Suprapubic skin (tissue), 4 donors: ENCODE measurements around the gene GAS6. TPM values are rescaled to one million over a fixed set of nuclear protein-coding genes. Genes with fewer than 3 reads are reported as not detected.

ENCODE experiments used
- DNase-seq, 2 donors: peaks; one replicate each; pipeline ENCODE4 v3.0.0-alpha.2; 2019; ENCODE audit warnings: low spot score in 2 of 2
- H3K27ac ChIP-seq: fragments of 200-600 bp; sonication (generic); one replicate; pipeline ENCODE4 v1.5.1; 2019
- H3K27me3 ChIP-seq: fragments of 200-600 bp; sonication (generic); one replicate; pipeline ENCODE4 v1.5.1; 2019
- H3K36me3 ChIP-seq: fragments of 200-600 bp; sonication (generic); one replicate; pipeline ENCODE4 v1.5.1; 2019
- H3K4me1 ChIP-seq: fragments of 200-600 bp; sonication (generic); one replicate; pipeline ENCODE4 v1.5.1; 2019
- H3K4me3 ChIP-seq: fragments of 200-600 bp; sonication (generic); one replicate; pipeline ENCODE4 v1.5.1; 2019; ENCODE audit warnings: mild to moderate bottlenecking
- H3K9me3 ChIP-seq: fragments of 200-600 bp; sonication (generic); one replicate; pipeline ENCODE4 v1.5.1; 2019
- CTCF ChIP-seq, 2 donors: fragments of 200-600 bp in 1 of 2; fragments of 450-650 bp in 1 of 2; sonication (generic) in 1 of 2; IDR thresholded peaks; one replicate each; pipeline ENCODE4 v1.5.1; 2016 to 2019; ENCODE audit warnings: antibody characterized with exemption in 2 of 2, mild to moderate bottlenecking in 1 of 2, moderate library complexity in 1 of 2
- EP300 ChIP-seq: sonication (generic); formaldehyde crosslinking; IDR thresholded peaks from one replicate; pipeline ENCODE4 v1.6.1; 2017; ENCODE audit warnings: antibody characterized with exemption
- POLR2A ChIP-seq, 2 donors: fragments of 450-650 bp; IDR thresholded peaks; one replicate each; pipeline ENCODE4 v1.6.1; 2017; ENCODE audit warnings: antibody characterized with exemption in 2 of 2, mild to moderate bottlenecking in 2 of 2, moderate library complexity in 2 of 2
- POLR2AphosphoS5 ChIP-seq, 3 donors: sonication (generic); formaldehyde crosslinking; IDR thresholded peaks; one replicate each; pipeline ENCODE4 v1.6.1; 2017; ENCODE audit warnings: antibody characterized with exemption in 3 of 3
- WGBS: methylation state at CpG from one replicate; pipeline ENCODE4 v1.1.5; 2018; 5-methylcytosine and 5-hydroxymethylcytosine counted together
- total RNA-seq, 4 donors: library from RNA; depleted of rRNA; stranded (reverse); fragments of >200 nt; gene quantifications; one replicate each; pipeline ENCODE4 v1.1.0, GENCODE V29; 2016

Gene GAS6
- total RNA-seq, 4 donors from 2014 or later = 175 to 286 (median 224) TPM

- Histone ChIP-seq H3K4me1 (peaks cover 34% of the 10 kb centered on the region), H3K27me3 (no peaks in the 10 kb centered on the region), H3K4me3 (no peak overlapping the region), H3K27ac (no peak overlapping the region), H3K9me3 (no peaks in the 10 kb centered on the region), H3K36me3 (no peaks in the 10 kb centered on the region)
- DNase-seq = peak; percentile 56 to 76
- TF ChIP-seq CTCF (IDR thresholded peaks at IDR 0.05) (no peak), EP300 (no peak), POLR2AphosphoS5 (IDR thresholded peaks at IDR 0.05) (no peak), POLR2A (IDR thresholded peaks at IDR 0.05) (no peak)
- 92% methylated on average over 20 of the region's 20 CpGs for WGBS
Observed at GRCh38 chr13:113882716-113883115, 18.8 kb upstream of the GAS6 start.

GRCh38 chr13:113882267-113882630 is 18.4 kb upstream of the GAS6 start:
- WGBS = 35% methylated on average over 7 of the region's 8 CpGs
- Histone ChIP-seq H3K4me3 (no peak overlapping the region), H3K27me3 (no peaks in the 10 kb centered on the region), H3K36me3 (no peaks in the 10 kb centered on the region), H3K4me1 (peaks cover 29% of the 10 kb centered on the region), H3K27ac (peak overlapping the region; percentile 4), H3K9me3 (no peaks in the 10 kb centered on the region)
- peak; percentile 64 to 85 for DNase-seq
- TF ChIP-seq CTCF (IDR thresholded peaks at IDR 0.05) = no peak

DNA sequence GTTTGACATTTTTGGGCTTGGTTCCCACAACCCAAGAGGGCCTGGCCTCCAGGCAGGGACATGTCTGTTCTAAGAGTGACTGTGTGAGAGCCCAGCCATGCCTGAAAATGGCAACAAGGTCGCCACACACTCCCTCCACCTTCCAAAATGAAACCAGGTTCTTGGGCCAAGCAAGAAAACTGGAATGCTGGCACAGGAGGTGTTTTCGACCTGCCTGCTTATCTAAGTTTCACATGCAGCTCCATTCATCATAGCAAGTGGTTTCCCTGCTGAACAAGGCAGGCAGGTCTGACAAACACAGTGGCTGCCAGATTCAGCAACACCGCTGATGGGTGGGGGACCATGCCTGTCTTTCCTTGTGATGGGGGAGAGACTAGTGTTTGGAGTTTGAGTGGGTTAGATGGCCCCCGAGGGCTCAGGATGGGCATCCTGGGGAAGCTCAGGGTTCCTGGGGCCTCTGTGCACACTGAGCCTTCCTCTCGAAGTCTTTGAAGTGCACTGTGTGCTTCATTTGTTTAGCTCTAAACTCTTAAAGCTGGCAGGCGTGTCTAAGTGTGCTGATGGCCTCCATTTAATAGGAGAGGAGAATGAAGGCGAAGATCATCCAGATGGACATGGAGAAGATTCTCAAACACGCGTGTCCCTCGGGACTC is 17.9 kb upstream of the GAS6 start:
- Histone ChIP-seq H3K4me3 (no peak overlapping the region), H3K9me3 (no peaks in the 10 kb centered on the region), H3K4me1 (peaks cover 29% of the 10 kb centered on the region), H3K27me3 (no peaks in the 10 kb centered on the region), H3K27ac (peak overlapping the region; percentile 4), H3K36me3 (no peaks in the 10 kb centered on the region)
- peak; percentile 64 to 74 for DNase-seq
- TF ChIP-seq POLR2AphosphoS5 (IDR thresholded peaks at IDR 0.05) (no peak), EP300 (no peak), CTCF (IDR thresholded peaks at IDR 0.05) (no peak), POLR2A (IDR thresholded peaks at IDR 0.05) (no peak)
- 46% methylated on average over 6 of the region's 10 CpGs for WGBS

- 66% methylated on average over 11 of the region's 17 CpGs for WGBS
- Histone ChIP-seq H3K4me1 (peaks cover 29% of the 10 kb centered on the region), H3K36me3 (no peaks in the 10 kb centered on the region), H3K4me3 (no peak overlapping the region), H3K27ac (peak overlapping the region; percentile 4), H3K9me3 (no peaks in the 10 kb centered on the region), H3K27me3 (no peaks in the 10 kb centered on the region)
- no peak for TF ChIP-seq EP300
- TF ChIP-seq POLR2A (IDR thresholded peaks at IDR 0.05) = no peak
- TF ChIP-seq POLR2AphosphoS5 (IDR thresholded peaks at IDR 0.05) = no peak
- no peak for TF ChIP-seq CTCF (IDR thresholded peaks at IDR 0.05)
- peak; percentile 44 to 74 for DNase-seq
Observed at GRCh38 chr13:113880651-113881611, 17.1 kb upstream of the GAS6 start.
